AG04450 (cell line): ENCODE results near the gene NOL4L. TPM values are rescaled to one million over a fixed set of nuclear protein-coding genes. Genes with fewer than 3 reads are reported as not detected.

Source experiments
- CTCF ChIA-PET: fragments of 300-600, 350-600 bp; formaldehyde crosslinking; extraction: SDS; loops from one replicate; lab custom pipeline; 2022; ENCODE audit warnings: antibody characterized with exemption, inconsistent platforms; lab: Charles Lee
- POLR2A ChIA-PET: fragments of 350-600 bp; formaldehyde crosslinking; extraction: SDS; loops from one replicate; lab custom pipeline; 2021; ENCODE audit warnings: antibody characterized with exemption, inconsistent platforms; lab: Yijun Ruan, JAX
- DNase-seq: peaks from one replicate; pipeline ENCODE4 v3.0.0-alpha.2; 2011; ENCODE audit warnings: low read depth, low spot score
- H3K27ac ChIP-seq: one replicate; pipeline ENCODE4 v1.5.1; 2012; ENCODE audit warnings: low read depth, low read length, control low read depth
- H3K27me3 ChIP-seq: one replicate; pipeline ENCODE4 v1.6.0; 2012; ENCODE audit warnings: low read length; ENCODE audit not compliant: control insufficient read depth, insufficient read depth
- H3K4me3 ChIP-seq: 2 replicates; pipeline ENCODE4 v1.5.1; 2011; ENCODE audit warnings: mild to moderate bottlenecking, low read depth, low read length, control low read depth
- H3K9me3 ChIP-seq: 2 replicates; pipeline ENCODE4 v1.5.1; 2012; ENCODE audit warnings: low read length; ENCODE audit not compliant: control insufficient read depth, insufficient read depth
- polyA plus RNA-seq: library from polyadenylated mRNA; depleted of rRNA; stranded (reverse); fragments of >200 nt; gene quantifications from 2 replicates; pipeline ENCODE4 v1.2.3, GENCODE V29; 2011
- TF ChIP-seq, protein P1 (sequence below): IDR thresholded peaks from 2 replicates; pipeline ENCODE4 v1.5.1; 2011; ENCODE audit warnings: low read depth, low read length, control low read depth, inconsistent platforms

Gene NOL4L
- polyA plus RNA-seq, 1 experiment, result 6.7 TPM

DNA sequence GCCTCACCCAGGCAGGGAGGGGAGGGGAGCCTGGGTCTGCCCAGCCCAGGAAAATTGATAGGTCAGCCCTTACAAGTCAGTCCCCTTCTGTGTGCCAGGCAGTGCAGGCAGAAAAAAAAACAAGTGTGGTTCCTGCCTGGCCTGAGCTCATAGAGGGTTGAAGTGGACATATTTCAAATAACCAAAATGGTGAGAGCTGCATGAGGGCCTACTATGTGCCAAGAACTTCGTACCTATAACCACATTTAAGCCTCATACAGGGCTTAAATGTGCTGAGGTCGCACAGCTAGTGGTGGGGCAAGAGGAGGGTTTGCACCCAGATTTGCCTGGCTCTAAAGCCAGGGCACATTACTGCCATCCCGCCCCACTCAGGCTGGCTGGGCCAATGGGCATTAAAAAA is 6.9 kb upstream of the NOL4L start:
- DNase-seq, result no peak
- ChIA-PET POLR2A (no interaction called here), CTCF (no interaction called here)
- TF ChIP-seq, protein P1, sequence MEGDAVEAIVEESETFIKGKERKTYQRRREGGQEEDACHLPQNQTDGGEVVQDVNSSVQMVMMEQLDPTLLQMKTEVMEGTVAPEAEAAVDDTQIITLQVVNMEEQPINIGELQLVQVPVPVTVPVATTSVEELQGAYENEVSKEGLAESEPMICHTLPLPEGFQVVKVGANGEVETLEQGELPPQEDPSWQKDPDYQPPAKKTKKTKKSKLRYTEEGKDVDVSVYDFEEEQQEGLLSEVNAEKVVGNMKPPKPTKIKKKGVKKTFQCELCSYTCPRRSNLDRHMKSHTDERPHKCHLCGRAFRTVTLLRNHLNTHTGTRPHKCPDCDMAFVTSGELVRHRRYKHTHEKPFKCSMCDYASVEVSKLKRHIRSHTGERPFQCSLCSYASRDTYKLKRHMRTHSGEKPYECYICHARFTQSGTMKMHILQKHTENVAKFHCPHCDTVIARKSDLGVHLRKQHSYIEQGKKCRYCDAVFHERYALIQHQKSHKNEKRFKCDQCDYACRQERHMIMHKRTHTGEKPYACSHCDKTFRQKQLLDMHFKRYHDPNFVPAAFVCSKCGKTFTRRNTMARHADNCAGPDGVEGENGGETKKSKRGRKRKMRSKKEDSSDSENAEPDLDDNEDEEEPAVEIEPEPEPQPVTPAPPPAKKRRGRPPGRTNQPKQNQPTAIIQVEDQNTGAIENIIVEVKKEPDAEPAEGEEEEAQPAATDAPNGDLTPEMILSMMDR, result no peak
- Histone ChIP-seq H3K27ac (no peak overlapping the region), H3K4me3 (no peak overlapping the region), H3K9me3 (no peaks in the 10 kb centered on the region), H3K27me3 (peaks cover 7% of the 10 kb centered on the region)

DNA sequence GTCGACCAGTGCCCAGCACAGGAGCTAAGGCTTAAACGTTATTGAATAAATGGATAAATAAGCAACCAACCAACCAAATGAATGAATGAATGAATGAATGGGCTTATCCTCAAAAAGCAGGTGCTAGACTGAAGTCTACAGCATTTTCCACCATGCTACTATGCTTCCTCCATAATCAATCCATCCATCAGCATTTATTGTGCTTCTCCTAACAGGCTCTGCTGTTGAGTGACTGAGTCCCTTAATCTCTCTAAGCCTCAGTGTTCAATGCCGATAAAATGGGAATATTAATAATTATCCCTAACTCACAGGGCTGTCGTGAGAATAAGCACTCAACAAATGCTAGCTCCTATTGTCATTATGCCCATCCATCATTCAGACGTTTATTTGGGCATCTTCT is 4.6 kb upstream of the NOL4L start:
- DNase-seq, result no peak
- ChIA-PET POLR2A (interaction anchor here (0.6 kb wide), 1 partner anchor 1134 kb away, joined by 3 read pairs; no protein-coding TSS in a partner anchor), CTCF (no interaction called here)
- TF ChIP-seq, protein P1, result no peak
- peaks cover 19% of the 10 kb centered on the region for H3K27me3 ChIP-seq
- H3K27ac ChIP-seq, result no peak overlapping the region
- H3K4me3 ChIP-seq, result no peak overlapping the region
- no peaks in the 10 kb centered on the region for H3K9me3 ChIP-seq

DNA sequence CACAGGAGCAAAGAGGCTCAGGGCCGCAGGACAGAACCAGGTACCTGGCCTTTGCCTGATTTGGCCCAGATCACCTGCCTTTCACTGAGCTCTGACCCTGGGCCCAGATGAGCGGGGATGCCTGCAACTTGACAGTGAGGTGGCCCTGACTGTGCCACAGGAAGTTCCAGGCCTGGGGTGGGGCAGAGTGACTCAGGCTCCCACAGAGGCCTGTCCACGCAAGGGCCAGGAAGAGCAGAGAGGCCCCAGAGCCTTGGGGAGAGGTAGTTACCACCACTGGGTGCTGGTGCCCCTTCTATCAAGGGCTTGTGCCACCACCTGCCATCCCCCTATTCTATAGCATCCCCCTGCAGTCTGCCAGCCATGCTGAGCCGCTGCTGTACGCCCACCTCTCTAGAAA is 4.1 kb upstream of the NOL4L start:
- ChIA-PET CTCF (no interaction called here), POLR2A (no interaction called here)
- no peaks in the 10 kb centered on the region for H3K9me3 ChIP-seq
- DNase-seq, result no peak
- peaks cover 19% of the 10 kb centered on the region for H3K27me3 ChIP-seq
- no peak overlapping the region for H3K27ac ChIP-seq
- H3K4me3 ChIP-seq, result no peak overlapping the region
- TF ChIP-seq, protein P1, result no peak

DNA sequence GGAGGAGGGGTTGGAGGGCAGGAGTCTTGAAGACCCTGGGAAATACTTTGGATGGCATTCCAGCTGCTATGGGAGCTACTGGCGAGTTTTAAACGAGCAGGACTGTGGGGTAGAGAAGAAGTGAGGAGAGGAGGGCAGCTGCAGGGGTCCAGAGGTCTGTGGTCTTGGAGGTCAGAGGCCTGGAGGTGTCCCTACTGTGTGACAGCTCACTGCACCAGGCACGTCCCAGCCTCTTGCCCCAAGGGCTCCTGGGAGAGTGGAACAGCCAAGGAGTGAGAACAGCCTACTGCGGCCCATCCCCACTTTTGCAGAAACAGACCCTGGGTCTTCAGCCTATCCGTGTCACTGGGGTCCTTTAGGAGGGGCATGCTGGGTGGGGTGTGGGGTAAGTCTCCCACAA is 2.9 kb upstream of the NOL4L start:
- H3K27me3 ChIP-seq, result peaks cover 19% of the 10 kb centered on the region
- no peaks in the 10 kb centered on the region for H3K9me3 ChIP-seq
- H3K27ac ChIP-seq, result no peak overlapping the region
- POLR2A ChIA-PET, result no interaction called here
- TF ChIP-seq, protein P1, result no peak
- DNase-seq, result no peak
- CTCF ChIA-PET, result no interaction called here
- no peak overlapping the region for H3K4me3 ChIP-seq

DNA sequence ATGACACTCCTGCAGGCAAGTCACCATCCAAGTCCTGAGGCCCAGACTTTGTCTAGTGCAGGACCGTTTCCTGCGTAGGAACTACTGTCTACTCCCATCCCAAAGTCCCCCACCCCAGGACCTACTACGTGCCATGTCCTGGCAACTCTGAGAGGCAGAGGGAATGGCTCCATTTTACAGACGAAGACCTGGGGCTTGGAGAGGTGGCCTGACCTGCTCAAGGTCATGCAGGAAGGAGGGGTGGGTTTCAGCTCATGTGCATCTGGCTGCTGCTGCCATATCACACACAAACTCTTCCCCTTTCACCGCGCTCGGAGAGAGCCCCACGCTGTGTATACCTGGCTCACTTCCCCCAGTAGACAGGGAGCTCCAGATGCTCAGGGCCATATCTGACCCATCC is 1.2 kb upstream of the NOL4L start:
- H3K9me3 ChIP-seq, result no peaks in the 10 kb centered on the region; the same call in 1 of the 2 replicates
- POLR2A ChIA-PET, result interaction anchor here (0.7 kb wide), 1 partner anchor 22 kb away, joined by 6 read pairs; no protein-coding TSS in a partner anchor
- H3K4me3 ChIP-seq, result no peak overlapping the region
- H3K27me3 ChIP-seq, result peaks cover 19% of the 10 kb centered on the region
- CTCF ChIA-PET, result no interaction called here
- H3K27ac ChIP-seq, result no peak overlapping the region
- TF ChIP-seq, protein P1, result no peak
- DNase-seq, result no peak
